HepG2 (cell line): ENCODE measurements around the gene SMIM12. TPM values are rescaled to one million over a fixed set of nuclear protein-coding genes. Genes with fewer than 3 reads are reported as not detected.

Source experiments
- BHLHE40 ChIP-seq: IDR thresholded peaks from 2 replicates; pipeline ENCODE4 v1.6.1; 2011; ENCODE audit warnings: low read length, improper control_type of control experiment
- CBX5 ChIP-seq: sonication (generic); formaldehyde crosslinking; IDR thresholded peaks from 2 replicates; pipeline ENCODE4 v1.4.0; 2020; ENCODE audit warnings: missing genetic modification reagents, borderline replicate concordance
- ELF3 ChIP-seq: IDR thresholded peaks from 2 replicates; pipeline ENCODE4 v1.6.1; 2016; ENCODE audit warnings: missing genetic modification reagents, missing compliant biosample characterization
- KDM2A ChIP-seq: sonication (generic); formaldehyde crosslinking; IDR thresholded peaks from 2 replicates; pipeline ENCODE4 v1.4.0; 2020; ENCODE audit warnings: low read depth, missing genetic modification reagents, borderline replicate concordance
- PAX8 ChIP-seq: sonication (generic); formaldehyde crosslinking; IDR thresholded peaks from 2 replicates; pipeline ENCODE4 v1.8.0; 2022; ENCODE audit warnings: mild to moderate bottlenecking, missing genetic modification reagents, borderline replicate concordance
- TBX2 ChIP-seq: sonication (generic); formaldehyde crosslinking; IDR thresholded peaks from 2 replicates; pipeline ENCODE4 v1.5.0; 2020; ENCODE audit warnings: missing genetic modification reagents, mild to moderate bottlenecking, borderline replicate concordance
- ZFAT ChIP-seq: sonication (generic); formaldehyde crosslinking; conservative IDR thresholded peaks from 2 replicates; pipeline ENCODE4 v1.8.1; 2023; ENCODE audit warnings: missing genetic modification reagents, inconsistent platforms
- ZNF124 ChIP-seq: sonication (generic); formaldehyde crosslinking; IDR thresholded peaks from 2 replicates; pipeline ENCODE4 v1.4.0; 2020; ENCODE audit warnings: missing genetic modification reagents
- ZNF234 ChIP-seq: sonication (generic); formaldehyde crosslinking; conservative IDR thresholded peaks from 2 replicates; pipeline ENCODE4 v1.5.1; 2020; ENCODE audit warnings: mild to moderate bottlenecking, missing genetic modification reagents
- ZNF337 ChIP-seq: sonication (generic); formaldehyde crosslinking; IDR thresholded peaks from 2 replicates; pipeline ENCODE4 v1.5.1; 2020; ENCODE audit warnings: missing genetic modification reagents, low read depth, mild to moderate bottlenecking, borderline replicate concordance
- ZNF510 ChIP-seq: sonication (generic); formaldehyde crosslinking; IDR thresholded peaks from 2 replicates; pipeline ENCODE4 v1.4.0; 2020; ENCODE audit warnings: low read depth, mild to moderate bottlenecking, missing genetic modification reagents
- ZSCAN22 ChIP-seq: sonication (generic); formaldehyde crosslinking; IDR thresholded peaks from 2 replicates; pipeline ENCODE4 v1.4.0; 2020; ENCODE audit warnings: mild to moderate bottlenecking, missing genetic modification reagents
- polyA plus RNA-seq, 8 experiments: library from polyadenylated mRNA; depleted of rRNA in 3 of 8; stranded (reverse) in 7 of 8; unstranded in 1 of 8; fragments of >200 nt; fragmentation: Illumina TruSeq in 4 of 8; extraction: Trizol in 4 of 8; gene quantifications; 2 replicates each; pipeline versions ENCODE4 v1.2.1 to v1.2.3, GENCODE V29; 2011 to 2016; ENCODE audit warnings: low read depth in 4 of 8, missing spikeins in 1 of 8, mixed read lengths in 1 of 8; ENCODE audit not compliant: insufficient read depth in 1 of 8
- total RNA-seq, 5 experiments: library from RNA; depleted of rRNA; stranded (reverse); fragments of >200 nt; fragmentation: Illumina TruSeq; extraction: Trizol; gene quantifications; 2 replicates each; pipeline ENCODE4 v1.2.3, GENCODE V29; 2016; ENCODE audit warnings: low read depth in 1 of 5
- TF ChIP-seq, protein P1 (sequence below): sonication (generic); formaldehyde crosslinking; IDR thresholded peaks from 2 replicates; pipeline ENCODE4 v1.5.1; 2020; ENCODE audit warnings: missing genetic modification reagents, mild to moderate bottlenecking, borderline replicate concordance
- TF ChIP-seq, protein P2 (sequence below): sonication (generic); formaldehyde crosslinking; IDR thresholded peaks from 2 replicates; pipeline ENCODE4 v1.5.0; 2020; ENCODE audit warnings: missing genetic modification reagents, mild to moderate bottlenecking, borderline replicate concordance
- TF ChIP-seq, protein P3 (sequence below): sonication (generic); formaldehyde crosslinking; IDR thresholded peaks from 2 replicates; pipeline ENCODE4 v1.4.0; 2020; ENCODE audit warnings: mild to moderate bottlenecking, missing genetic modification reagents
- TF ChIP-seq, protein P4 (sequence below): IDR thresholded peaks from 2 replicates; pipeline ENCODE4 v1.6.1; 2016; ENCODE audit warnings: missing genetic modification reagents, missing compliant biosample characterization
- TF ChIP-seq, protein P5 (sequence below): sonication (generic); formaldehyde crosslinking; IDR thresholded peaks from 2 replicates; pipeline ENCODE4 v1.8.1; 2023; ENCODE audit warnings: mild to moderate bottlenecking, missing genetic modification reagents, borderline replicate concordance
- TF ChIP-seq, protein P6 (sequence below): sonication (generic); formaldehyde crosslinking; IDR thresholded peaks from 2 replicates; pipeline ENCODE4 v1.5.0; 2020; ENCODE audit warnings: mild to moderate bottlenecking, low read depth, missing genetic modification reagents, borderline replicate concordance
- TF ChIP-seq, protein P7 (sequence below): sonication (generic); formaldehyde crosslinking; IDR thresholded peaks from 2 replicates; pipeline ENCODE4 v1.5.0; 2020; ENCODE audit warnings: mild to moderate bottlenecking, missing genetic modification reagents, borderline replicate concordance

The SMIM12 gene
- total and polyA plus RNA-seq, 2 of the 13 experiments (the other 11 are each of a cell fraction or from before 2014, with no cell fraction given) = 20.1 to 41.3 TPM

DNA sequence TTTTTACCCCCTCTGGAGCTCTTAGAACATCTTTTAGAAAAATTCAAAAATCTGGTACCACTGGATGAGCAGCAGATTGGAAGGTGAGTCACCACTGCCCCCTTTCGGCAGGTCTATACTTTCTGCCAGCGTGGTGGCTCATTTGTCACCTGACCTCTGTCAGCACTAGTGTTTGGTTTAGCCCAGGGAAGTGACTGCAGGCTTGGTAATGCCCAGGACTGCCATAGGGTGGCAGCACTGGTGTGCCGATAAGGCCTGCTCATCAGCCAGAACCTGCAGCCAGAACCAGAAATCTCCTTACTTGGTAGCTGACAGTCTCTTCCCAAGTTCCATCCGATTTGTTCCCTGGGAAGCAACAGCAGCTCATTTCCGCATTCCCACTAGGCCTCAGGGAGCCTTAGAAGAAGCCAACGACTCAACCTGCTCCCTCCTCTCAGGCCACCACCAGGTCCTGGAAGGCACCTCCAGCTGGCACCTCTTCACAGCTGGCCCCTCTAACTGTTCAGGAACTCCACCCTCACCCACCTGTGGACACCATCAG is 6.8 kb downstream of the SMIM12 start (continued):
- TF ChIP-seq, protein P1, sequence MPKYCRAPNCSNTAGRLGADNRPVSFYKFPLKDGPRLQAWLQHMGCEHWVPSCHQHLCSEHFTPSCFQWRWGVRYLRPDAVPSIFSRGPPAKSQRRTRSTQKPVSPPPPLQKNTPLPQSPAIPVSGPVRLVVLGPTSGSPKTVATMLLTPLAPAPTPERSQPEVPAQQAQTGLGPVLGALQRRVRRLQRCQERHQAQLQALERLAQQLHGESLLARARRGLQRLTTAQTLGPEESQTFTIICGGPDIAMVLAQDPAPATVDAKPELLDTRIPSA (CRISPR knock-in tag) = no peak
- TF ChIP-seq, protein P2, sequence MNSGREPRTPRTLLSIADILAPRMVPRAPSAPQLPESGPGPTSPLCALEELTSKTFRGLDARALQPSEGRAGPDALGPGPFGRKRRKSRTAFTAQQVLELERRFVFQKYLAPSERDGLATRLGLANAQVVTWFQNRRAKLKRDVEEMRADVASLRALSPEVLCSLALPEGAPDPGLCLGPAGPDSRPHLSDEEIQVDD (CRISPR knock-in tag) = no peak
- TF ChIP-seq ZNF234 = no peak
- TF ChIP-seq, protein P3, sequence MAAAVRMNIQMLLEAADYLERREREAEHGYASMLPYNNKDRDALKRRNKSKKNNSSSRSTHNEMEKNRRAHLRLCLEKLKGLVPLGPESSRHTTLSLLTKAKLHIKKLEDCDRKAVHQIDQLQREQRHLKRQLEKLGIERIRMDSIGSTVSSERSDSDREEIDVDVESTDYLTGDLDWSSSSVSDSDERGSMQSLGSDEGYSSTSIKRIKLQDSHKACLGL (CRISPR knock-in tag) = no peak
- no peak for TF ChIP-seq PAX8 (CRISPR knock-in tag)
- peak; percentile 74 for TF ChIP-seq BHLHE40
- TF ChIP-seq CBX5 (CRISPR knock-in tag) = peak; percentile 60; the same call in 1 of the 2 replicates
- TF ChIP-seq, protein P4, sequence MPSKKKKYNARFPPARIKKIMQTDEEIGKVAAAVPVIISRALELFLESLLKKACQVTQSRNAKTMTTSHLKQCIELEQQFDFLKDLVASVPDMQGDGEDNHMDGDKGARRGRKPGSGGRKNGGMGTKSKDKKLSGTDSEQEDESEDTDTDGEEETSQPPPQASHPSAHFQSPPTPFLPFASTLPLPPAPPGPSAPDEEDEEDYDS (CRISPR knock-in tag) = peak; percentile 51; the same call in 1 of the 2 replicates
- no peak for TF ChIP-seq ZNF510 (CRISPR knock-in tag)
- TF ChIP-seq TBX2 (CRISPR knock-in tag) = no peak
- TF ChIP-seq, protein P5, sequence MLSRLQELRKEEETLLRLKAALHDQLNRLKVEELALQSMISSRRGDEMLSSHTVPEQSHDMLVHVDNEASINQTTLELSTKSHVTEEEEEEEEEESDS (CRISPR knock-in tag) = no peak
- TF ChIP-seq ZNF337 (CRISPR knock-in tag) = no peak
- TF ChIP-seq KDM2A (CRISPR knock-in tag) = peak; percentile 88
- no peak for TF ChIP-seq ZSCAN22 (CRISPR knock-in tag)
- TF ChIP-seq, protein P6, sequence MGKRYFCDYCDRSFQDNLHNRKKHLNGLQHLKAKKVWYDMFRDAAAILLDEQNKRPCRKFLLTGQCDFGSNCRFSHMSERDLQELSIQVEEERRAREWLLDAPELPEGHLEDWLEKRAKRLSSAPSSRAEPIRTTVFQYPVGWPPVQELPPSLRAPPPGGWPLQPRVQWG = no peak
- TF ChIP-seq ZFAT = no peak
- TF ChIP-seq, protein P7, sequence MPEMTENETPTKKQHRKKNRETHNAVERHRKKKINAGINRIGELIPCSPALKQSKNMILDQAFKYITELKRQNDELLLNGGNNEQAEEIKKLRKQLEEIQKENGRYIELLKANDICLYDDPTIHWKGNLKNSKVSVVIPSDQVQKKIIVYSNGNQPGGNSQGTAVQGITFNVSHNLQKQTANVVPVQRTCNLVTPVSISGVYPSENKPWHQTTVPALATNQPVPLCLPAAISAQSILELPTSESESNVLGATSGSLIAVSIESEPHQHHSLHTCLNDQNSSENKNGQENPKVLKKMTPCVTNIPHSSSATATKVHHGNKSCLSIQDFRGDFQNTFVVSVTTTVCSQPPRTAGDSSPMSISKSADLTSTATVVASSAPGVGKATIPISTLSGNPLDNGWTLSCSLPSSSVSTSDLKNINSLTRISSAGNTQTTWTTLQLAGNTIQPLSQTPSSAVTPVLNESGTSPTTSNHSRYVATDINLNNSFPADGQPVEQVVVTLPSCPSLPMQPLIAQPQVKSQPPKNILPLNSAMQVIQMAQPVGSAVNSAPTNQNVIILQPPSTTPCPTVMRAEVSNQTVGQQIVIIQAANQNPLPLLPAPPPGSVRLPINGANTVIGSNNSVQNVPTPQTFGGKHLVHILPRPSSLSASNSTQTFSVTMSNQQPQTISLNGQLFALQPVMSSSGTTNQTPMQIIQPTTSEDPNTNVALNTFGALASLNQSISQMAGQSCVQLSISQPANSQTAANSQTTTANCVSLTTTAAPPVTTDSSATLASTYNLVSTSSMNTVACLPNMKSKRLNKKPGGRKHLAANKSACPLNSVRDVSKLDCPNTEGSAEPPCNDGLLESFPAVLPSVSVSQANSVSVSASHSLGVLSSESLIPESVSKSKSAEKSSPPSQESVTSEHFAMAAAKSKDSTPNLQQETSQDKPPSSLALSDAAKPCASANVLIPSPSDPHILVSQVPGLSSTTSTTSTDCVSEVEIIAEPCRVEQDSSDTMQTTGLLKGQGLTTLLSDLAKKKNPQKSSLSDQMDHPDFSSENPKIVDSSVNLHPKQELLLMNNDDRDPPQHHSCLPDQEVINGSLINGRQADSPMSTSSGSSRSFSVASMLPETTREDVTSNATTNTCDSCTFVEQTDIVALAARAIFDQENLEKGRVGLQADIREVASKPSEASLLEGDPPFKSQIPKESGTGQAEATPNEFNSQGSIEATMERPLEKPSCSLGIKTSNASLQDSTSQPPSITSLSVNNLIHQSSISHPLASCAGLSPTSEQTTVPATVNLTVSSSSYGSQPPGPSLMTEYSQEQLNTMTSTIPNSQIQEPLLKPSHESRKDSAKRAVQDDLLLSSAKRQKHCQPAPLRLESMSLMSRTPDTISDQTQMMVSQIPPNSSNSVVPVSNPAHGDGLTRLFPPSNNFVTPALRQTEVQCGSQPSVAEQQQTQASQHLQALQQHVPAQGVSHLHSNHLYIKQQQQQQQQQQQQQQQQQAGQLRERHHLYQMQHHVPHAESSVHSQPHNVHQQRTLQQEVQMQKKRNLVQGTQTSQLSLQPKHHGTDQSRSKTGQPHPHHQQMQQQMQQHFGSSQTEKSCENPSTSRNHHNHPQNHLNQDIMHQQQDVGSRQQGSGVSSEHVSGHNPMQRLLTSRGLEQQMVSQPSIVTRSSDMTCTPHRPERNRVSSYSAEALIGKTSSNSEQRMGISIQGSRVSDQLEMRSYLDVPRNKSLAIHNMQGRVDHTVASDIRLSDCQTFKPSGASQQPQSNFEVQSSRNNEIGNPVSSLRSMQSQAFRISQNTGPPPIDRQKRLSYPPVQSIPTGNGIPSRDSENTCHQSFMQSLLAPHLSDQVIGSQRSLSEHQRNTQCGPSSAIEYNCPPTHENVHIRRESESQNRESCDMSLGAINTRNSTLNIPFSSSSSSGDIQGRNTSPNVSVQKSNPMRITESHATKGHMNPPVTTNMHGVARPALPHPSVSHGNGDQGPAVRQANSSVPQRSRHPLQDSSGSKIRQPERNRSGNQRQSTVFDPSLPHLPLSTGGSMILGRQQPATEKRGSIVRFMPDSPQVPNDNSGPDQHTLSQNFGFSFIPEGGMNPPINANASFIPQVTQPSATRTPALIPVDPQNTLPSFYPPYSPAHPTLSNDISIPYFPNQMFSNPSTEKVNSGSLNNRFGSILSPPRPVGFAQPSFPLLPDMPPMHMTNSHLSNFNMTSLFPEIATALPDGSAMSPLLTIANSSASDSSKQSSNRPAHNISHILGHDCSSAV (CRISPR knock-in tag) = no peak
- peak; percentile 45; the same call in 1 of the 2 replicates for TF ChIP-seq ELF3 (CRISPR knock-in tag)
- TF ChIP-seq ZNF124 (CRISPR knock-in tag) = peak; percentile 60; the same call in 1 of the 2 replicates
